ENCODE measurements around the gene NPC1. TPM values are rescaled to one million over a fixed set of nuclear protein-coding genes. Genes with fewer than 3 reads are reported as not detected.
A peak's percentile ranks its signal among the peaks of the same experiment; 100 is the strongest.

Gene NPC1
- total RNA-seq, 1 donor from 2014 or later, result 21.6 TPM

GRCh38 chr18:23609390-23610023, 23.2 kb upstream of the NPC1 start:
- Histone ChIP-seq H3K27ac (no peak overlapping the region), H3K4me1 (no peaks in the 10 kb centered on the region), H3K27me3 (no peaks in the 10 kb centered on the region), H3K4me3 (no peak overlapping the region), H3K9me3 (no peaks in the 10 kb centered on the region), H3K36me3 (no peaks in the 10 kb centered on the region)
- intact Hi-C loops (cut with DNase I), result loop anchor here (5.0 kb wide), 1 partner anchor 468 kb away; no protein-coding TSS in a partner anchor
- TF ChIP-seq CTCF (IDR thresholded peaks at IDR 0.05), result no peak
- DNase-seq (ENCODE audit: low spot score in 2 of 2), result no peak

GRCh38 chr18:23608211-23608610, 21.9 kb upstream of the NPC1 start:
- DNase-seq (ENCODE audit: low spot score in 2 of 2), result no peak
- Histone ChIP-seq H3K27ac (no peak overlapping the region), H3K36me3 (no peaks in the 10 kb centered on the region), H3K4me3 (no peak overlapping the region), H3K27me3 (no peaks in the 10 kb centered on the region), H3K9me3 (no peaks in the 10 kb centered on the region), H3K4me1 (no peaks in the 10 kb centered on the region)
- intact Hi-C loops (cut with DNase I), result no loop called here
- no peak for TF ChIP-seq CTCF (IDR thresholded peaks at IDR 0.05)

GRCh38 chr18:23605941-23606340, 19.6 kb upstream of the NPC1 start:
- Histone ChIP-seq H3K27me3 (no peaks in the 10 kb centered on the region), H3K4me3 (no peak overlapping the region), H3K4me1 (no peaks in the 10 kb centered on the region), H3K27ac (no peak overlapping the region), H3K9me3 (no peaks in the 10 kb centered on the region), H3K36me3 (no peaks in the 10 kb centered on the region)
- no peak for TF ChIP-seq CTCF (IDR thresholded peaks at IDR 0.05)
- DNase-seq (ENCODE audit: low spot score in 2 of 2), result no peak
- intact Hi-C loops (cut with DNase I), result no loop called here

GRCh38 chr18:23599809-23600208, 13.5 kb upstream of the NPC1 start:
- Histone ChIP-seq H3K4me1 (no peaks in the 10 kb centered on the region), H3K27ac (no peak overlapping the region), H3K27me3 (no peaks in the 10 kb centered on the region), H3K36me3 (no peaks in the 10 kb centered on the region), H3K9me3 (no peaks in the 10 kb centered on the region), H3K4me3 (no peak overlapping the region)
- DNase-seq (ENCODE audit: low spot score in 2 of 2), result no peak
- TF ChIP-seq CTCF (IDR thresholded peaks at IDR 0.05), result no peak
- intact Hi-C loops (cut with DNase I), result no loop called here

- H3K36me3 ChIP-seq, result no peaks in the 10 kb centered on the region
- no peak overlapping the region for H3K27ac ChIP-seq
- intact Hi-C loops (cut with DNase I), result no loop called here
- no peaks in the 10 kb centered on the region for H3K27me3 ChIP-seq
- no peak overlapping the region for H3K4me3 ChIP-seq
- no peaks in the 10 kb centered on the region for H3K9me3 ChIP-seq
- H3K4me1 ChIP-seq, result no peaks in the 10 kb centered on the region
- TF ChIP-seq CTCF (IDR thresholded peaks at IDR 0.05), result no peak
- DNase-seq (ENCODE audit: low spot score in 2 of 2), result peak in 1 of 2 donors; percentile 59
Measured at GRCh38 chr18:23596183-23596582, 9.9 kb upstream of the NPC1 start.

- Histone ChIP-seq H3K9me3 (no peaks in the 10 kb centered on the region), H3K4me3 (no peak overlapping the region), H3K27me3 (no peaks in the 10 kb centered on the region), H3K36me3 (no peaks in the 10 kb centered on the region), H3K4me1 (no peaks in the 10 kb centered on the region), H3K27ac (no peak overlapping the region)
- no peak for TF ChIP-seq CTCF (IDR thresholded peaks at IDR 0.05)
- DNase-seq (ENCODE audit: low spot score in 2 of 2), result no peak
- intact Hi-C loops (cut with DNase I), result no loop called here
Measured at GRCh38 chr18:23595591-23595990, 9.3 kb upstream of the NPC1 start.
